ENCODE results near the gene FAAP20.
"Not testable (repeated sequence)": the region's sequence is repeated elsewhere in the genome, so short reads cannot be mapped to it uniquely, and the experiment has no call there.

The FAAP20 gene

DNA sequence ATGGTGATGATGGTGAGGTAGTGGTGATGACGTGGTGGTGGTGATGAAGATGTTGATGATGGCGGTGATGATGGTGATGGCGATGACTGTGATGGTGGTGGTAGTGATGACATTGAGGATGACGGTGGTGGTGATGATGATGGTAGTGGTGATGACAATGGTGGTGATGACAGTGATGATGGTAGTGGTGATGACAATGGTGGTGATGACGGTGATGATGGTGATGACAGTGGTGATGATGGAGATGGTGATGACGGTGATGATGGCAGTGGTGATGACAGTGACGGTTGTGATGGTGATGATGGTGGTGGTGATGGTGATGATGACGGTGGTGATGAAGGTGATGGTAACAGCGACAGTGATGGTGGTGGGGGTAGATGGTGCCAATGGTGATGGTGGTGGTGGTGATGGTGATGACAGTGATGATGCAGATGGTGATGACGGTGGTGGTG lies 39.4 kb downstream of the FAAP20 start:
- TF ChIP-seq Cebpa-rat (IDR thresholded peaks at IDR 0.05): no peak
- H3K36me3 ChIP-seq: peaks cover 100% of the 10 kb centered on the region
- H3K9me3 ChIP-seq: no peaks in the 10 kb centered on the region
- H4K20me1 ChIP-seq: peaks cover 94% of the 10 kb centered on the region
- no peak overlapping the region for H3K4me3 ChIP-seq
- H3K9ac ChIP-seq: no peak overlapping the region
- no peaks in the 10 kb centered on the region for H3K27me3 ChIP-seq
- no peak overlapping the region for H3K27ac ChIP-seq
- no peak overlapping the region for H3K4me2 ChIP-seq
- no peaks in the 10 kb centered on the region for H3K4me1 ChIP-seq

DNA sequence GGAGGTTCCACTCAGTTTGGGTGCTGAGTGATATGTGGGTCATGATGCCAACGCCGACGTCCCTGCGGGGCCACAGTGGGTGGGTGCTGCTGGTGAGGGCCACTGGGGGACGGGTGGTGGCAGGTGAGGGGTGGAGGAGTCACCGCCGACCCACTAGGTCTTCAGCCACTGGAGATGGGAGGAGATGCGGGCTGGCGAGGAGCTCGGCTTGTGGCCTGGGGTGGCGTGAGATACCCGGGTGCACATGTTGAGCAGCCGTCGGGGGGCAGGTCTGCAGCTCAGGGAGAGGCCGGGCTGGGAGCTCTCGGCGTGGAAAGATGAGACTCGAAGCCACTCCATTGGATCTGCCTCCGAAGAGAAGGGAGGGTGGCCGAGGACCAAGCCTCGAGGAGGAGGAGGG lies 40.5 kb downstream of the FAAP20 start:
- H3K27me3 ChIP-seq: no peaks in the 10 kb centered on the region
- peaks cover 99% of the 10 kb centered on the region for H3K36me3 ChIP-seq
- H3K9ac ChIP-seq: no peak overlapping the region
- H3K27ac ChIP-seq: no peak overlapping the region
- no peak overlapping the region for H3K4me3 ChIP-seq
- H3K4me2 ChIP-seq: no peak overlapping the region
- H3K9me3 ChIP-seq: no peaks in the 10 kb centered on the region
- TF ChIP-seq Cebpa-rat (IDR thresholded peaks at IDR 0.05): no peak
- peaks cover 7% of the 10 kb centered on the region for H3K4me1 ChIP-seq
- peaks cover 84% of the 10 kb centered on the region for H4K20me1 ChIP-seq

- Histone ChIP-seq H3K36me3 (peaks cover 95% of the 10 kb centered on the region), H3K4me3 (no peak overlapping the region), H3K4me1 (peaks cover 17% of the 10 kb centered on the region), H3K9ac (no peak overlapping the region), H4K20me1 (peaks cover 81% of the 10 kb centered on the region), H3K27me3 (no peaks in the 10 kb centered on the region), H3K4me2 (no peak overlapping the region), H3K27ac (no peak overlapping the region), H3K9me3 (no peaks in the 10 kb centered on the region)
- no peak for TF ChIP-seq Cebpa-rat (IDR thresholded peaks at IDR 0.05)
Measured at GRCh38 chr1:2152954-2153353, 41.6 kb downstream of the FAAP20 start.

GRCh38 chr1:2151911-2152310 lies 42.7 kb downstream of the FAAP20 start:
- no peak for TF ChIP-seq Cebpa-rat (IDR thresholded peaks at IDR 0.05)
- Histone ChIP-seq H3K27ac (no peak overlapping the region), H3K4me2 (no peak overlapping the region), H3K27me3 (no peaks in the 10 kb centered on the region), H3K4me3 (no peak overlapping the region), H3K9ac (no peak overlapping the region), H4K20me1 (peaks cover 76% of the 10 kb centered on the region), H3K4me1 (peaks cover 28% of the 10 kb centered on the region), H3K36me3 (peaks cover 95% of the 10 kb centered on the region), H3K9me3 (no peaks in the 10 kb centered on the region)

- H3K4me2 ChIP-seq: no peak overlapping the region
- peaks cover 76% of the 10 kb centered on the region for H4K20me1 ChIP-seq
- H3K4me1 ChIP-seq: peaks cover 34% of the 10 kb centered on the region
- no peak overlapping the region for H3K4me3 ChIP-seq
- TF ChIP-seq Cebpa-rat (IDR thresholded peaks at IDR 0.05): no peak
- no peaks in the 10 kb centered on the region for H3K9me3 ChIP-seq
- H3K9ac ChIP-seq: no peak overlapping the region
- H3K36me3 ChIP-seq: peaks cover 95% of the 10 kb centered on the region
- no peak overlapping the region for H3K27ac ChIP-seq
- no peaks in the 10 kb centered on the region for H3K27me3 ChIP-seq
Measured at GRCh38 chr1:2151252-2151651, 43.3 kb downstream of the FAAP20 start.

GRCh38 chr1:2150801-2151200 lies 43.8 kb downstream of the FAAP20 start:
- no peak overlapping the region for H3K27ac ChIP-seq
- TF ChIP-seq Cebpa-rat (IDR thresholded peaks at IDR 0.05): no peak
- no peaks in the 10 kb centered on the region for H3K27me3 ChIP-seq
- H4K20me1 ChIP-seq: peaks cover 76% of the 10 kb centered on the region
- H3K36me3 ChIP-seq: peaks cover 95% of the 10 kb centered on the region
- H3K4me2 ChIP-seq: no peak overlapping the region
- H3K9me3 ChIP-seq: no peaks in the 10 kb centered on the region
- H3K4me1 ChIP-seq: peaks cover 39% of the 10 kb centered on the region
- H3K4me3 ChIP-seq: no peak overlapping the region
- H3K9ac ChIP-seq: no peak overlapping the region

- TF ChIP-seq Cebpa-rat (IDR thresholded peaks at IDR 0.05): no peak
- Histone ChIP-seq H3K9me3 (no peaks in the 10 kb centered on the region), H3K4me1 (peaks cover 52% of the 10 kb centered on the region), H4K20me1 (peaks cover 76% of the 10 kb centered on the region), H3K4me3 (peak overlapping the region; percentile 5; the same call in 1 of the 2 replicates), H3K27me3 (no peaks in the 10 kb centered on the region), H3K27ac (peak overlapping the region; percentile 52), H3K9ac (peak overlapping the region; percentile 51; the same call in 1 of the 2 replicates), H3K36me3 (peaks cover 94% of the 10 kb centered on the region), H3K4me2 (peak overlapping the region; percentile 89)
Measured at GRCh38 chr1:2148691-2149090, 45.9 kb downstream of the FAAP20 start.

DNA sequence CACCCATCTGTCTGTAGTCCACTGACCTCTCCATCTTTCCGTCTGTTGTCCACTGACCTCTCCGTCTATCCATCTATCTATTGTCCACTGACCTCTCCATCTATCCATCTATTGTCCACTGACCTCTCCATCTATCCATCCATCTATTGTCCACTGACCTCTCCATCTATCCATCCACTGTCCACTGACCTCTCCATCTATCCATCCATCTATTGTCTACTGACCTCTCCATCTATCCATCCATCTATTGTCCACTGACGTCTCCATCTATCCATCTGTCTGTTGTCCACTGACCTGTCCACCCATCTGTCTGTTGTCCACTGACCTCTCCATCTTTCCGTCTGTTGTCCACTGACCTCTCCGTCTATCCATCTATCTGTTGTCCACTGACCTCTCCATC lies 46.7 kb downstream of the FAAP20 start:
- H3K4me3 ChIP-seq: 0 out of 2 replicates have a peak overlapping the region, but pooled peaks have one; percentile 5
- 0 out of 2 replicates have a peak overlapping the region, but pooled peaks have one; percentile 52 for H3K27ac ChIP-seq
- not testable (repeated sequence) for H3K9ac ChIP-seq, H3K9me3 ChIP-seq, H3K27me3 ChIP-seq
- H3K36me3 ChIP-seq: peaks cover 93% of the 10 kb centered on the region
- H3K4me1 ChIP-seq: peaks cover 52% of the 10 kb centered on the region
- peak overlapping the region; percentile 89 for H3K4me2 ChIP-seq
- H4K20me1 ChIP-seq: peaks cover 76% of the 10 kb centered on the region

GRCh38 chr1:2146836-2147517 lies 47.6 kb downstream of the FAAP20 start:
- H3K4me1 ChIP-seq: peaks cover 57% of the 10 kb centered on the region
- H3K9ac ChIP-seq: no peak overlapping the region
- peak overlapping the region; percentile 89 for H3K4me2 ChIP-seq
- no peak for TF ChIP-seq Cebpa-rat (IDR thresholded peaks at IDR 0.05)
- H3K4me3 ChIP-seq: no peak overlapping the region
- no peak overlapping the region for H3K27ac ChIP-seq
- no peaks in the 10 kb centered on the region for H3K27me3 ChIP-seq
- H3K9me3 ChIP-seq: no peaks in the 10 kb centered on the region
- peaks cover 93% of the 10 kb centered on the region for H3K36me3 ChIP-seq
- H4K20me1 ChIP-seq: peaks cover 81% of the 10 kb centered on the region

- Histone ChIP-seq H3K9ac (peak overlapping the region; percentile 23; the same call in 1 of the 2 replicates), H3K27me3 (no peaks in the 10 kb centered on the region), H3K27ac (no peak overlapping the region), H3K36me3 (peaks cover 92% of the 10 kb centered on the region), H3K9me3 (no peaks in the 10 kb centered on the region), H3K4me1 (peaks cover 57% of the 10 kb centered on the region), H3K4me3 (no peak overlapping the region), H3K4me2 (peak overlapping the region; percentile 89), H4K20me1 (peaks cover 82% of the 10 kb centered on the region)
- no peak for TF ChIP-seq Cebpa-rat (IDR thresholded peaks at IDR 0.05)
Measured at GRCh38 chr1:2145946-2146835, 48.4 kb downstream of the FAAP20 start.
